Posterior cingulate gyrus (tissue), 11 donors: ENCODE data around the gene RGPD4.
A peak's percentile ranks its signal among the peaks of the same experiment; 100 is the strongest.
"Not testable (repeated sequence)": the region's sequence is repeated elsewhere in the genome, so short reads cannot be mapped to it uniquely, and the experiment has no call there.

Source experiments
- DNase-seq, 10 donors: peaks; one replicate each; pipeline versions ENCODE4 v3.0.0 to v3.0.0-alpha.2; 2020 to 2021; ENCODE audit warnings: mixed read lengths in 3 of 10
- intact Hi-C: fragments of 100-400 bp; cut with DNase I; formaldehyde crosslinking; loops from one replicate; pipeline ENCODE4 v1.15.1; 2023

The RGPD4 gene

DNA sequence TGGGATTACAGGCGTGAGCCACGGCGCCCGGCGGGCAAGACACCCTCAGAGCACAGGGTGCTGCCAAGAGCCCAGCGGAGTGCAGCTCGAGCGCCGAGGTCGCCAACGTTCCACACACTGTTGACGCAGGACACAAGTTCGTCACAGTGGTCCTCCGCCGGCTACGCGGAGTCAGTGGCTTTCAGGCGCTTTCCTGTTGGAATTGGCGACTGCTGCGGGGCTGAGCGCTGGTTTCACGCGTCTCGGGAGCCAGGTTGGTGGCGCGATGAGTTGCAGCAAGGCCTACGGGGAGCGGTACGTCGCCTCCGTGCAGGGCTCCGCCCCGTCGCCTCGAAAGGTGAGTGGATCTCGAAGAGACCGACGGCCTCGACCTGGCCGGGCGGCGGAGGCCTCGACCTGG lies at the start of gene RGPD4:
RGPD4 (plus strand) TSS at position 144 of the 400 bp plus-strand sequence; CDS start at position 266, 122 bp downstream.
- intact Hi-C loops: not testable (repeated sequence)
- peak in 1 of 10 donors; percentile 73 for DNase-seq

DNA sequence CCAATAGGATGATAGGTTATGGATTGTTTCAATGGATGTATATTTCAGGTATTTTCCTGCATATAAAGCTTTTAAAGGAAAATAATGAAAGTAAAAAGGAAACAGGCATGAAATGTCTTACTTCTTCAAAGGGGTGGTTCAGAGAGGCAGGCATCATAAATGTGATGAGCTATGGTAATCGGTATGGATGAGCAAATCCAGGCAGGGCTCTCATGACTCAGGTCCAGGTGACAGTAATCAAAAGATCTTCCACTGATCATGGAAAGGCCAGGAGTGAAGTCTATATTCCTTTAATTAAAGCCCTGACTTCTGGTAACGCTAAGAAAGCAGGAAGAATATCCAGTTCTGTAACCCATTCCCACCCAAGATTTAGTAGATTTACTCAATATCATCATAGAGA lies 48.7 kb upstream of the RGPD4 start:
- intact Hi-C loops: no loop called here
- DNase-seq: no peak

DNA sequence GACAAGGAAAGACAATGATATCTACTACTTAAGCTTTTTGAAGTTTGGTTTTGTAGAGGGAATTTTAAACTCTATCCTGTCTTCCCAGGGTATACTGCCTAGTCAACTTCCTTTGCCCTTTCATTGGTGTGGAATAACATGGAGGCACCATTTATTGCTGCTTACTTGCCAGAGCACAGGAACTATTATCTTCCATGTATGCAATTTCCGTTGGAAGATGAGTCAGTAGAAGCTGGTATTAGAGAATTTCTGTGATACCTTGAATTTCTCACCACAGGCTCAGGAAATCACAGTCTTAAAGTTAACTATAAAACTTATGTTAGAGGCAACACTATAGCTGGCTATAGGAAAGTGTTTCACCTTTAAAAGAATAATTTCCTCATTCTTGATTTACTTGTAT lies 40.9 kb upstream of the RGPD4 start:
- intact Hi-C loops: no loop called here
- no peak for DNase-seq

DNA sequence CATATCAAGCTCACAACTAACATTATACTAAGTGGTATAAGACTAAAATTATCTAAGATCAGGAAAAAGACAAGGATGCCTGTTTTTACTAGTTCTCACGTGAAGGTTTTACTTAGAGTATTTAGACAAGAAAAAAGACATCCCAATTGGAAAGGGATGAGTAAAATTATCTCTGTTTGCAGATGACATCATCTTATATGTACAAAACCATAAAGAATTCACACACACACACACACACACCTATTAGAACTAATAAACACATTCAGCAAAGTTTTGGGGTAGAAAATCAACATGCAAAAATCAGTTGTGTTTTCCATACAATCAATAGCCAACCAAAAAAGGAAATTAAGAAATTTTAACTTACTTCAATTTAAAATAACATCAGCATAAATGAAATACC lies 35.9 kb upstream of the RGPD4 start:
- DNase-seq: no peak
- intact Hi-C loops: no loop called here

DNA sequence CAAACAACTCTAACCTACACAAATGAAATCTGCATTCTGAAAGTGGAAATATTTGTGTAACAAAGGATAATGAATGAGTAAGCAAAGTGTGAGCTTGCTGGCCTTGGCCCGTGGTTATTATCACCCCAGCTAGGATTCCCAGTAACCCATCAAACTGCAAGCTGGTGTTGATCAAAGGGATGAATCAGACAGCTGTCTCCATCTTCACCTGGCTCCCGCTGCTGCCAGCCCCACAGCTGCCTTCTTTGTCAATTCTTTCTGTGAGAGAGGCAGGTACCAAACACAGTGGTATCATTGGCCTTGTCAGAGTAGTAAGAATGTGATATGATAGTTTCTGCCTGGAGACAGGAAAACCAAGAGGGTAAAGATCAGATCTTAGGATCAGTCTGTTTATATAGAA lies 25.2 kb upstream of the RGPD4 start:
- no peak for DNase-seq
- intact Hi-C loops: no loop called here

DNA sequence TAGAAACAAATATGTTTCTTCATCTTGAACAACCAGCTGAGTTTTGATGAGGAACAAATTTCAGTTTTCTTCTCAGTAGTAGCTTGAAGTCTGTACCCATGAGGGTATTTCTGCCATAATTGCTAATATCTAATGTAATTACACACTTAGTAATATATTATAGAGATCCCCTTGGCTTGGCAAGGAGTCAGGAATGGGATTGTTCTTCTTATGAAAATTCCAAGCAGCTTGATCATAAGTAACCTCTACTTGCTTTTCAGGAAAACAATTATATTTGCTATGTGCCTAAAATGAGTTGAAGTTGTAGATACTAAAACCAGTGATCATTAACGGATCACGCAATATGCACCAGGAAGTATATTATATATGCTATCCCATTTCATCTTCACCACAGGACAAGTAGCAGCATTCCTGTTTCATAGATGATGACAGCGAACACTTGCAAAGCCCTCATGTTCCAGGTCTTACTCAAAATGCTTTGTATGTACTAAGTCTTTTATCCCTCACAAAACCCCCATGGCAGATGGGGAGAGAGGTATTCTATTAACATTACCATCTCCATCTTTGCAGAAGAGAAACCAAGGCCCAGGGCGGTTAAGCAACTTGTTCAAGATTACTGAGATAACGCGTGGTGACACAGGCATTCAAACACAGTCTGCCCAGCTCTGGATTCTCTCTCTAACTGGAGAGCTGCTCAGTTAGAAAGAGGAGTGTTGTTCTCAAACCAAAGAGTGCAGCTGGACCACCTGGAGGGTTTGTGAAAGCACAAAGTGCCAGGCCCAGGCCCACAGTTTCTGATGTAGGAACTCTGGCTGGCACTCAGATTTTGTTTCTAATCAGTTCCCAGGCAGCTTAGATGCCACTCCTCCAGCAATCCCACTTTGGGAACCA lies 21.8 kb upstream of the RGPD4 start:
- intact Hi-C loops: no loop called here

DNA sequence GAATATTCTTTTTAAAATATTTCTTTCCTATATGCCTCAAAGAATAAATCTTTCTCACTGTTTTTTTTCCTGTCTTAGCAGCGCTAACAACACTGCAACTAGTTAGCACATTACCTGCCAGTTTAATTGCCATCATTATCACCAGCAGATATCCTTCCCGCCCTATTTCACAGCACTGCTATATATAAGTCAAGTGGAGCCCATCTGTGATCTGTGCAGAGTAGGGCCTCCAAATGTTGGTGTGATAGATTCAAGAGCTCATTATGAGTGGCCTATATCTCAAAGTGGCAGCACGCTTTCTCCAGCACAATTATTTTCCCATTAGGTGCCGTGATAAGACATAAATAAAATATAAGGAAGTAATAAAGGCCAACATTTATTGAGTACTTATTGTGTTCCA lies 19.8 kb upstream of the RGPD4 start:
- DNase-seq: no peak
- intact Hi-C loops: no loop called here

More for the DNA sequence above, 21.8 kb upstream of the RGPD4 start:
- no peak for DNase-seq

DNA sequence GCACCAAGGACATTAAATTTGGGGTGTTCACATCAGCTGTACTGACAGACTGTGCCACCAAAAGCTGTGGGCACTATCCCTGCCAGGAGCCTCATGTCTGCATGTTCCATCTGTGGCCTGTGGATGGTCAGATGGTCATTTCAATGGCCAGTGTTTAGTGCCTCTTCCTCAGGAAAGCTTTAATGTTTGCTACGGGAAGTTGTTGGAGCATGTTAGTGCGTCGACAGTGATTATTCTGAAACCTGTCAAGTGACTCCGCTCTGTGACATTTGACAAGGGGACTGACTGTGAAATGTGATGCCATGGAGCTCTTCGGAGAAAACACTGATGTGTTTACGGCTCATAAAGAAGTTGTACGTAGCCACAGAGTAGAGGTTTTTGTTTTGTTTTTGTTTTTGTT lies 18.7 kb upstream of the RGPD4 start:
- intact Hi-C loops: no loop called here
- no peak for DNase-seq

DNA sequence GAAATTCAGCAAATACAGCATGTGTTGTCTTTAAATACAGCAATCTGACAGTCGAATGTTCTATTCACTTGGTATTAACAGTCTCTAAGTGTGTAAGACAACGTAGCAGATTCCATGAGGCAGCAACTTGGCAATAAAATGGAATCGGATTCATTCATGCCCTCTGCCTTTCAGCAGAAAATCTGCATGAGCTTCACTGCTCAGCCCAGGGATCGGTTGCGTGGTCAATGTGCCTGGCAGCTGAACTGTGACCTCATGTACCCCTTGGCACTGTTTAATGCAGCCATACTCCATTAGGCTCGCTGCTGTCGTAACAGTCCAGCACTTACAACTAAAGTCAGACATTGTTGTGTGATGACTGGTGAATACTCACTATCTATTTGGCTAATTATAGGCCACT lies 17.7 kb upstream of the RGPD4 start:
- intact Hi-C loops: no loop called here
- DNase-seq: no peak

DNA sequence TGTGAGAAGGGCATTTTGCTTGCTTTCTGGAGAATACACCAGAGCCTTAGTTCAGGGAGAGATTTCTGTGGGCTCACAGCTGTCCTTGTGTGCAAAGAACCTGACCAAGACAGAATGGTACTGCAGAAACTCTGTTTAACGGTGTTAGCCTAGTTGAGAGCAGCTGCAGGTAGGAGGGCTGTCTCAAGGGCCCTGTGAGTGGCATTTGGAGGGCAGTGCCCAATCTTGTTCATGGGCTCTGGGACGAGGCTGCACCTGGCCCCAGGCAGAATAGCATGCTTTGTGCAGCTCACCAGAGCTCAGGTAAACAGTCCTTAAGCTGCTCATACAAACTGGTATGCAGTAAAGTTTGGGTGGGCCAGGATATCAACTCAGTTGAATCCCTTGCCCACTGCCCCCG lies 16.9 kb upstream of the RGPD4 start:
- no peak for DNase-seq
- intact Hi-C loops: no loop called here

DNA sequence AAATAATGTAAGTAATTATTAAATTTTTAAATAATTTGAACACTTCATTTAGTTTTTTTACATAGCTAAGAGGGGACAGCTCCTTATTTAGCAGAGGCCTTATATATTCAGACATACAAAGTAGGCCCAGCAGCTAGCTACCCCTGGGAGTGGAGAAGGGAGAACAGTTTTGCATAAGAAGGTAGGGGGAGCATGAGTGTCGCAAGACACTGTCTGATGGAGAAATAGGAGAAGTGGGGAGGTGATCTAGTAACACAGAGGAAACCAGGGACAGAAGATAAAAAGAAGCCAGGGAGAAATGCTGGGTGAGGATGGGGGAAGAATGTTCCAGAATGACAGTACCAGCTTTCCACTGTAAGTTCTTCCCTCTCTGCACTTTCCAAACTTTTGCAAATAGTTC lies 16.0 kb upstream of the RGPD4 start:
- intact Hi-C loops: no loop called here

DNA sequence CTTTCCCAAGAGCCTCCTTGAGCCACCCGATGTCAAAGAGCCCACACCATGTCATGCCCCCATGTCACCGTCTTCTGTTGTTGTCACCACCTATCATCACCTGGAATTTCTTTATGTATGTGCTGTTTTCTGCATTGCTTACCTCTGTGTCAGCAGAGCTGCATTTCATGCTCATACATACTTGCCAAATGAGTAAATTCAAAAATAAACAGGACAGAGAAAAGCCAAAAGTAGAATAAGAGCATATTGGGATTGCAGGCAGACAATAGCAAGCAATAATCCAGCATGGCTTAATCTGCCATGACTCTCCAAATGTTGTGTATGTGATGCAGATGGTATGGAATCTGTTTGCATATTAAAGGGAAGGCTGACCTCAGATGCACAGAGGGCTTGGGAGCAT lies 15.3 kb upstream of the RGPD4 start:
- intact Hi-C loops: no loop called here
- DNase-seq: no peak

More for the DNA sequence above, 16.0 kb upstream of the RGPD4 start:
- no peak for DNase-seq

DNA sequence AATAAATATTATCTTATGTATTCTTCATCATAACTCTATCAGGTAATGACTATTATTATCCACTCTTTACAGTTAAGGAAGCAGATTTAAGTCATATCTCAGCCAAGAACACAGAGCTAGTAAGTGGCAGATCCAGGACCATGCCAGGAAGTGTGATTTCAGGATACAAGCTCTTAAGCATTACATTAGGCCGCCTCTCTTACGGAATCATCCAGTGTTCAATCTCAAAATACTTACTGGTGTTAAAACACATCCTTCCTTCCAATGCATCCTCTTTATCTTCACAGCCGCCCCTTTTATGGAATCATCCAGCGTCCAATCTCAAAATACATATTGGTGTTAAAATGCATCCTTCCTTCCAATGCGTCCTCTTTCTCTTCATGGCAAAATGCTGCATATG lies 14.7 kb upstream of the RGPD4 start:
- intact Hi-C loops: no loop called here
- DNase-seq: no peak

DNA sequence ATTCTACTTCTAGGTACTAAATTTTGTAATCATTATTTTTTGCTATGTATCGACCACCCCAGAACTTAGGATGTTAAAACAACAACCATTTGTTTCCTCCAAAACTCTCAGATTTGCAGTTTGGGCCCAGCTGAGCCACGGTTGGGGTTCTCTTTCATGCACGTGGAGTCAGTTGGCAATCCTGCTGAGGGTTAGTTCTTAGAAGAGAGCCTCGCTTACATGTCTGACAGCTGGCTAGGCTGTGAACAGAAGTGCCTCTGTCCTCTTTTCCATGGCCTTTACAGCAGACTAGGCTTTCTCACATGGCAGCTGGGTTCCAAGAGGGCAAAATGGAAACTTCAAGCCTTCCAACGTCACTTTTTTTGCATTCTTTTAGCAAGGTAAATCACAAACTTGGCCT lies 9.3 kb upstream of the RGPD4 start:
- intact Hi-C loops: no loop called here
- no peak for DNase-seq

DNA sequence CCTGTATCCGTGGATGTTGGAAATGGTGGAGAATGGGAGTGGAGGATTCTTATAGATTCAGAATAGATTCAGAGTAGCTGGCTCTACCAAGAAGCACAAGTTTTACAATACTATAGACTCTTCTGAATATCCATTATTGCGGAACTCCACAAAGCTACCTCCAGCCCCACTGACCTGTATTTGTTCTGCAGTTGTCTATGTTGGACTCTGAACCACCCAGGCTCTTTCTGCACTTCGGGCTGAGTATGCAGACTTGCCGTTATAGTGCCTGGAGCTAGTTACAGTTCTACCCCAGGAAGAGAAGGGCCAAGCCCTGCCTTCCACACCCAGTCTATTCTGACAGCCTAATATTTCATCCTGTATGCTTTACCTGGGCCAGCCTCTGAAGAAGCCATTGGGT lies 4.4 kb upstream of the RGPD4 start:
- DNase-seq: no peak
- intact Hi-C loops: no loop called here

DNA sequence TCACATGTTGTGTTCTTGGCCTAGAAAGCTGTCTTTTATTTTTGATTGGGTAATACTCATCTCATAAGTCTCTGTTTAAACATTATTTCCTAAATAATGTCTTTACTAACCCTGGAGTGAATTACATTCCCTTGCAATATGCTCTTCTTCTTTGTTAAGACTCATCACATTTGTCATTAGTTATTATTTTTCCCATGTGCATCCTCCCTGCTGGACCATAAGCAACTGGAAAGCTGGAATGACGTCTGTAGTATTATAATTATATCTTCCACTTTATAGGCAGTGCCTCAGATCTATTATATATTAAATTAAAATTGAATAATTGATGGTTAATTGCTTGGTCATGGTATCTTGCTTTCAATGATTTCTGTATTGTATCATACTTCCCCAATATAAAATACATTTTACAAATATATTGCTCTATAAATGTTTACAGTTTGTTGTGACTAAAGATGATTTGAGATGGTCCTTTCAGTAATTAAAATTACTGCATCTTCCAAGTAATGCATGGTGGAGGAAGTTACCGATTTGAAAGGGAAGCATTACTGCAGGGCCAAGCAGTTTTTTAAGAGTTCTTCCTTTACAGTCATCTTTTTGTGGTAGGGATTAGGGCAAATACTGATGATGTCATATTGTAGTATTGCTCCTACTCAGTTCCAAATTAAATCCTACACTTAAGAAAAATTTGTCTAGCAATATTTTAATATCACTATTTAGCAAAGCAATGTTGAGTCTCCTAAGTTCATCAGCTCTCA lies 2.1 kb upstream of the RGPD4 start:
- intact Hi-C loops: no loop called here
- no peak for DNase-seq

DNA sequence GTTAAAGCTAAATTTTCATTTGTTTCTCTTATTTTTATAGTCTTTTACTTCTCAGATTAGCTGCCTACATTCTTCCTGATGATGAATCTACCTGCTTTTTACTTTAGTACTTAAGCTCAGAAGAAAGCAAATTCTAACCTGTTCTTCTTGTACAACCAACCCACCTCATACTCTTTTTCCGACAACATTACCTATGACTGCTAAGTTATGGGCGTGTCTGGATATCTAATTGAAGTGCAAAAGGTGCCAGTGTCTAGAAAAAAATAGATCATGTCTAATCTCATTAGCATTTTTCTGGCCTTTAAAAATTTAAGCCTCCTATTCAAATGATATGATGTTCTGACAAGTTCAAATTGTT lies 1.5 kb upstream of the RGPD4 start:
- intact Hi-C loops: no loop called here
- DNase-seq: no peak

DNA sequence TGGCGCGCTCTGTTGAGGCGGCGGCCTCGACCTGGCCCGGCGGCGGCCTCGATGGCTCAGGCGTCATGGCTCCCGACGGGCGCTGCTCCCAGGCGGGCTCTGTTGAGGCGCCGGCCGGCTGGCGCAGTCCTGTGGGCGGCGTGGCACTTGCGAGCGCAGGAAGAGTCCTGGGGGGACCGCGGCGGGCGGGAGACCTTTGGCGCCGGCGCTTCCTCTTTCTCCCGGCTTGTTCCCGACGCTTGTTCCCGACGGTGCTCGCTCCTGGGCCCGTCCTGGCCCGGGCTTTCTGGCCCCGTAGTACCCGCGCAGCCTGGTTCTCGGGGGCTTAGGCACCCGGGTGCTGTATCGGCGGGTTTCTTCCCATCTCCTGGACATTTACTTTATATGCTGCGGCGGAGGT lies 2.8 kb downstream of the RGPD4 start:
- peak in 2 of 10 donors; percentile 54 to 70 for DNase-seq
- intact Hi-C loops: not testable (repeated sequence)

DNA sequence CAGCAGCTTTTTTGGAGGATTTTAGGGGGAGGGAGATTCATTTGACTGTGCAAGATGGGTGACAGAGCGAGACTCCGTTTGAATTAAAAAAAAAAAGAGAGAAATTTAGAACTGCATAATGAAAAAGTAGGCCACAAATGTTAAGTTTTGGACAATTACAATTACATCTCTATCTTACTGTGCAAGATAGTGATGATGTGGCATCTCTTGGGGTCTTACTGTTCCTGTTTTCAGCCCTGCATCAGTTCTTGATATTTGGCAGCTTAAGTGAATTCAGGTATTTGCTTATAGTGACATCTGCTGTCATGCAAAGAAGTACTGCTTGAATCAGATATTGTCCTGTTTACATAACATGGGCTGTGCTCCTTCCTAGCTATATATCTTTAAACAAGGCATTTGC lies 6.5 kb downstream of the RGPD4 start:
- intact Hi-C loops, DNase-seq: not testable (repeated sequence)

DNA sequence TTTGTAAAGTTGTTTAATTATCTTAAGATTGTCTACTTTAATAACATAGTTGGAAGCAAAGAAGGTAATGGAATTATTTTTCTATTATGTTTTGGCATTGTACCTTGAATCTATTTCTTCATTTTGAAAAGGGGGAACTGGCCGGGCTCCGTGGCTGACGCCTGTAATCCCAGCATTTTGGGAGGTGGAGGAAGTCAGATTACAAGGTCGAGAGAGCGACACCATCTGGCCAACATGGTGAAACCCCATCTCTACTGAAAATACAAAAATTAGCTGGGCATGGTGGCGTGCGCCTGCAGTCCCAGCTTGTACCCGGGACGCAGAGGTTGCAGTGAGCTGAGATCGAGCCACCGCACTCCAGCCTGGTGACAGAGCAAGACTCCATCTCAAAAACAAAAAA lies 6.9 kb downstream of the RGPD4 start:
- intact Hi-C loops, DNase-seq: not testable (repeated sequence)

DNA sequence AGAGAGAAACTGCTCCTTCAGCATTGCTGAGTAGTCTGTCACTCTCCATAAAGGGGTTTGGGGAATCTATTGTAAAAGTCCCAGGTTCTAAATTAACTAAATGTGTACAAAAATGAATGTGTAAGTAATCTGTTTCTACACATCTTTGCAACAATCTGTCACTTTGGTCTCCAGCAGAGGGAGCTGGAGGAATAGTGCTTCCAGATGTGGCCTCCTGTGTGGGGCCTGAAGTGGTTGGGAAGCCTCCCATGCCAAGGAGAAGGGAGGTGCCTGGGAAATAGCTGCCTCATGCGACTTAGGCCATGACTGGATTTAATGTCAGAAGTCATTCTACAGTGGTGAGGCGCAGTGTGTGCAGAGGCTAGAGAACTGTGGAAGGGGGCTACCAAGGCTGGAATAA lies 89.4 kb downstream of the RGPD4 start:
- DNase-seq, intact Hi-C loops: not testable (repeated sequence)
